Measurements from ENCODE around the gene TRPM3.
"Not testable (repeated sequence)": the region's sequence is repeated elsewhere in the genome, so short reads cannot be mapped to it uniquely, and the experiment has no call there.

Gene TRPM3

DNA sequence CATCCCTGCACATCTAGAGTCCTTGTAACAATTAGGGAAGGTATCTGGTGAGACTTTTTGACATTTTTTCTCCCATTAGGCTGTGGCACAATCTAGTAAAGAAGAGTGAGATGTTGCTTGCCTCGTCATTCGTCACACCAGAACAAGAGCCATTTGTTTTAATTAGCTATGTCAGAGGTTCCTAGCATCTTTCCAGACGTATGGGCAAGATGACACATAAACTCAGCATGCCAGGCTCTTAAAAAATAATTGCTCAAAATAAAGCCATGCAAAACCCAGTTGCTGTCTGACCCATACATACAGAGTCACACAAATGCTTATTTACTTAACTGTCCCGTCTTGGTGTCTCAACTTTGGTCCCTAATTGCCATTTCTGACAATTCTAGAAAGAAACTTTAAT is 125.9 kb downstream of the TRPM3 start:
- no peak for DNase-seq (ENCODE audit: low spot score)

DNA sequence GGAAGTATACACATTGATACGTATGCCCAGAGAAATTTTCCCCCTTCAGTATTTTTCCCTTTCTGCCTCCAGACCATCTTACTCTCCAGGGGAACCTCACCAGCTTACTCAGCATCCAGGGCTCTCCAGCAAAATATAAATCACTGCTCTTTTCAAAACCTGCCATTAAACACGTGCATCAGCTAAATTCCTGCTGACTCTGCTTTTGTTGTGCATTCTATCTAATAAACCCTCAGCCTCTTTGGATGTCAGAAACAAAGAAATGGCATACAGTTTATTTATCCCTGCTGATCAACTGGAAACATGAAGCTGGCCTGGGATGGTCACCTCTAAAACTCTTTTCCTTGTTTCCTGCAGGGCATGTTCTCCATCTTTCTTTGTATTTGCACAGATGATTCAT is 126.8 kb downstream of the TRPM3 start:
- no peak for DNase-seq (ENCODE audit: low spot score)

DNA sequence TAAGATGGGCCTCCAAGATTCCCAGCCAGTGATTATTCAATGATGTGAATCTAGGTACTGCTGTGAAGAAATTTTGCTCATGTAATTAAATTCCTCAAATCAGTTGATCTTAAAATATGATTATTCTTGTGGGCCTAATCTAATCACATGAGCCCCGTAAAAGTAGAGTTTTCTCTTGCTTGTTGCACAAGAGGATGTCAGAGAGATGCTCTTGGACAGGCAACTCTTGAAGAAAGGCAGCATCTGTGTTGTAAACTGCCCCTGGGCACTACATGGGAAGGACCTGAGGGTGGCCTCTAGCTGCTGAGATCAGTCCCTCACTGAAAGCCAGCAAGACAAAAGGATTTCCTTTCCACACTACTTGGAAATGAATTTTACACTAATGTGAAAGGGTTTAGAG is 132.9 kb downstream of the TRPM3 start:
- DNase-seq (ENCODE audit: low spot score), result no peak

DNA sequence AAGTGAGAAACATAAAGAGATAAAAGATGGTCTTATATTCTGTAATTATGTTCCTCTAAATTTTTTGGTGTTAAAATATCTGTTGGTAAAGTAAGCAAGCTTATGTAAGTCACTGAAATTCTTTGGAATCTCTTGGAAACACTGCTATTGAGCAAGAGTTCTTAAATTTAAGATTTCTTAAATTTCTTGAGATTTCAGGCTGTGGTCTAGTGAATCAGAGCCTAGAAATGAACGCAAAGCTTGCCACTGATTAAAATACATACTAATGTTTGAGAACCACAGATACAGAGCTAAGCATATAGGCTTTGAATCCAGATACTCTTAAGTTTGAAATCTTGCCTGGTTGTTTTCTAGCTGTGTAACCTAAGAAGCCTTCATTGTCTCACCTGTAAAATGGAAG is 133.4 kb downstream of the TRPM3 start:
- DNase-seq (ENCODE audit: low spot score), result no peak

DNA sequence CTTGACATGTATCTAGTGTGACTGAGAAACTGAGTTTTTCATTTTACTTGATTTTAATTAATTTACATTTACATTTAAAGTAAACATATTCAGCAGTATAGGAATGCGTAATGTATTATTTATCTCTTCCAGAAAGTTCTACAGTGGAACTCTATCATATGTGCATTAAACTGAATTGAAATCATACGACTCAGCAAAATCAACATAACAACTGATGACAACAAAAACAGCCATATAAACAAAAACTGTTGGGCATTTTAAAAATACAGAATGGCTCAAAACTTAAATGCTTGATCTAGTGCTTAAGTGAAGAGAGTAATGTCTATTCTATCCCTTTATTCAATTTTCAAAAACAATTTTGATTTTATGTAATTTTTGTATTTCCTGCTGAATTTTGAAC is 134.4 kb downstream of the TRPM3 start:
- DNase-seq (ENCODE audit: low spot score), result no peak

DNA sequence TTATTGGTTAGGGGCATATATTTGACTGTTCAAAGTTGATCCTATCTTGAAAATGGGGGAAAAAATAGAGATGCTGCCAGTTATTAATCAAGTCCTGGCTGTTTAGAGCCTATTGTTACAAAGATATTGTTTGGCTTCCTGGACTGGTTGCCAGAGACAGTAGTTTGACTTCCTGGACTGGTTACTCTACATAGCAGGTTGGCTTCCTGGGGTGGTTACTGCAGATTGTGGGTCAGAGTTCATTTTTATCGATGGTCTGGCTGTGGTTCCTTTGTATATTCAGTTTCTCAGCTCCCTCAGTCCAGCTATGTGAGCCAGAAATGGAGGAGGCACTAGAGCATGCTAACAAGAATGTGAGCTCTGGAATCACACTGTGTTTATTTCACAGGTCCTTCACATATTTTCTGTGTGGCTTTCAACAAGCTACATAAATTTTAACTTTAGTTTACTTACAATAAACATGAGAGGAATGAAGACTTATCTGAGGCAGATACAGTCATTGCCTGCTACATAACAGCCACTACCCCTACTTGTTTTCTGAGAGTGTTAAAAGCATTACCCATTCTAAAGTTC is 137.6 kb downstream of the TRPM3 start:
- no peak for DNase-seq (ENCODE audit: low spot score)

DNA sequence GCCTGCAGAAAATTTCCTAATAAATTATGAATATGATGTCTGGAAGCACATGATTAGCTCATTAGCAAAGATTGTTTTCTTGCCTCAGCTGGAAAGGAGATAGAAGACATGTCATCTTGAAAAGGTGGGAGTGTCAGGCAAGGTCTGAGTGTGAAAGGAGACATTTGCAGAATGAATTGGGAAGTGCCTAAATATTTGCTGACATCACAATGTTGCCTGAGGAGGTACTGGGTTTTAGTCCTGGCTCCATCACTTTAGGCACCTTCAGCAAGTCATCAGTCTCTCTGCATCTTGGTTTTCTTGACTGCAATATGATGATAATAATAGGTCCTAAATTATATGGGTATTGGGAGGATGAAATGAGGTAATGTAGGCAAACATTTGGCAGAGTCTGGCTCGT is 140.1 kb downstream of the TRPM3 start:
- no peak for DNase-seq (ENCODE audit: low spot score)

DNA sequence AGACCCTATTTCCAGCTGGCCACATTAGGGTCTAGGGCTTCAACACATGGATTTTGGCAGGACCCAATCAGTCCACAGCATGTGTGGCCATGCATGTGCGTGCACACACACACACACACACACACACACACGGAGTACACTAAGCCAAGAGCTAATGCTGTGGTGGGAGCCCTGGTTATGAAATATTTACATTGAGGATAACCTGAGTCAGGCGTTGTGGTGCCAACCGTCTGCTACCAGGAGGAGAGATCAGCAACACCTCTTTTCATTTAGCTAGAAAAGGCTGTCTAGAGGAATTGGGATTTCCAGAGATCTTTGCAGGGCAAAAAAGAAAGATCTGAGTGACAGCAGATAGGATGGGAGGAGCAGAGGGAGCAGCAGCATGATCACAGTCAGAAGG is 141.5 kb downstream of the TRPM3 start:
- no peak for DNase-seq (ENCODE audit: low spot score)

DNA sequence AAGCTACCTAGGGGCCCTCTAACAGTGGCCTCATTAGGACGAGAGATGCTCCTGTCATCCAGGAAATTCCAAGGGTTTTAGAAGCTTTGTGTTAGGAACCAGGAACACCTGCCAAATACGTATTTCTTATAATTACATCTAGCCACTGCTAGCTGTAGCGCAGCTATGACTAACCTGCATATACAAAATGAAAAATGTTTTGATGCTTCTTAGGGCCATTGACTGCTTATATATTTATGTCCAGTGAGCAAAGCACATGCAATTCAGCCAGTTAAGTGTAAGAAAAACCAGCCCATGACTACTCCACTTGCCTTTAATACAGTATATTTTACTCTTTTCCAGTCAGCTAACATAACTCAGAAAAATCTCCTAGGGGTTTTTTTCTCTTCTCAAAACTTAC is 143.3 kb downstream of the TRPM3 start:
- DNase-seq (ENCODE audit: low spot score), result no peak

DNA sequence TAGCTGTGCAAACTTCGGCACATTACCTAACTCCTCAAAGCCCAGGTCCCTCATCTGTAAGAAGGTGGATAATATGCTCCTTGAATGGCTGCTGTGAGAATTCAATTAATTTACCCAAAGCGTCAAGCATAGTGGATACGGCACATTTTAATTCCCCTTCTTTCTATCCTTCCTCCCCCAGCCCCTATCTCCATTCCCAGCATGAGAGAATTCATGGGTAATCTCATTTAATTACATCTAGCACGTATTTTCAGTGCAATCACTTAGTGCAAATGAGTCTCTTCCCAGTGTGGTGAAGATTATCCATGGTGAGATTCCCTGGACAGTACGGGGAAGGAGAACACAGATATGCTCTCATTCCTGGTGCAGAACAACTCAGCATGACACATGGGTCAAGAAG is 145.6 kb downstream of the TRPM3 start:
- DNase-seq (ENCODE audit: low spot score), result no peak

DNA sequence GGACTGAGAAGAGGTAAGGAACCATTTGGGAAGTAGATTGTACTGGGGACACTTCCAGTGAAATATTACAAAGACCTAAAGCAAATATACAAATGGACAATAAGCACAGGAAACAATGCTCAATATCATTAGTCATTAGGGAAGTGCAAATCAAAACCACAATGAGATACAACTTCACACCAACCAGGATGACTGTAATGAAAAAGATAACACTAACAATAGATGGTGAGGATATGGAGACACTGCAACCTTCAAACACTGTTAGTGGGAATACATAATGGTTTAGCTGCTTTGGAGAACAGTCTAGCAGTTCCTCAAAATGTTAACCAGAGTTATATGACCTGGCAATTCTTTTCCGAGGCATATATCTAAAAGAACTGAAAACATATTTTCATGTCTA is 149.7 kb downstream of the TRPM3 start:
- DNase-seq (ENCODE audit: low spot score), result no peak

DNA sequence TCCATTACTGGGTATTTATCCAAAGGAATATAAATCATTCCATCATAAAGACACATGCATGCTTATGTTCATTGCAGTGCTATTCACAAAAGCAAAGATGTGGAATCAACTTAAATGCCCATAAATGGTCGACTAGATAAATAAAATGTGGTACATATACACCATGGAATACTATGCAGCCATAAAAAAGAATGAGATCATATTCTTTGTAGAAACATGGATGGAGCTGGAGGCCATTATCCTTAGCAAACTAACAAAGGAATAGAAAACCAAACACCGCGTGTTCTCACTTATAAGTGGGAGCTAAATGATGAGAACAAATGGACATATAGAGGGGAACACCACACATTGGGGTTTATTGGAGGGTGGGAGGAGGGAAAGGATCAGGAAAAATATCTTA is 155.0 kb downstream of the TRPM3 start:
- DNase-seq (ENCODE audit: low spot score), result not testable (repeated sequence)

DNA sequence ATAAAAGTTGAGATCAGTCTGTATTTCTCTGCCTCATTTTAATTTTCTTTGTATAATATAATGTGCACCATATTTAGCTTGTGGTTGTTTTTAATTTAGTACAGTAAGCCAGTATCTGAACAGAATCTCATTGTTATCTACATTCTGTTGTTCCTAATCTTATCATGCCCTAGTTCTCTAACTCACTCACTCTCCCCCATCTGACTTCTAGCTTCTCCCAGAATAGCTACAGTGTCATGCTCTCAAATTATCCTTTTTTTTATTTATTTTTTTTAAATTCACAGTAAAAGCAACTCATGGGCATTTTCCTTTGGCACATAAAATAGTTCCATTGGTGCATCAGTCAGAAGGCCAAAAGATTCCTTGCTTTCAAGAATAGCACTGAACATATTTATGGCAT is 156.6 kb downstream of the TRPM3 start:
- no peak for DNase-seq (ENCODE audit: low spot score)

DNA sequence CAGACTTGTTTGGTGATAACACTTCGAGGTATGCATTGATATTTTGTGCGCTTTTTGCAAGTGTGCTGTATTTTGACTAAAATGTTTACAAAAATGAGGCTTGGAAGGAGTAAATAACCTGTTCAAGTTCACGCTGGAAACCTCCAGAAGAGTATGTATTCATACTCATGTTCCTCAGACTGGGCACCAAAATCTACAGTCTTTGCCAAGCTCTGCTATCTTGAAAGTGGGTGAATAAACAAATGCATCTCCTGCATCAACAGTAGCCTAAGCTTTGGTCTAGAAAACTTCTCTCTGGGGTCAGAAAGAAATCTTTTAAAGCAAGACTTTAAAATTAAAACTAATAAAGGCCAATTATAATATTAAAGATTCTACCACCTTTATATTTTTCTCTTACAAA is 157.9 kb downstream of the TRPM3 start:
- DNase-seq (ENCODE audit: low spot score), result no peak

DNA sequence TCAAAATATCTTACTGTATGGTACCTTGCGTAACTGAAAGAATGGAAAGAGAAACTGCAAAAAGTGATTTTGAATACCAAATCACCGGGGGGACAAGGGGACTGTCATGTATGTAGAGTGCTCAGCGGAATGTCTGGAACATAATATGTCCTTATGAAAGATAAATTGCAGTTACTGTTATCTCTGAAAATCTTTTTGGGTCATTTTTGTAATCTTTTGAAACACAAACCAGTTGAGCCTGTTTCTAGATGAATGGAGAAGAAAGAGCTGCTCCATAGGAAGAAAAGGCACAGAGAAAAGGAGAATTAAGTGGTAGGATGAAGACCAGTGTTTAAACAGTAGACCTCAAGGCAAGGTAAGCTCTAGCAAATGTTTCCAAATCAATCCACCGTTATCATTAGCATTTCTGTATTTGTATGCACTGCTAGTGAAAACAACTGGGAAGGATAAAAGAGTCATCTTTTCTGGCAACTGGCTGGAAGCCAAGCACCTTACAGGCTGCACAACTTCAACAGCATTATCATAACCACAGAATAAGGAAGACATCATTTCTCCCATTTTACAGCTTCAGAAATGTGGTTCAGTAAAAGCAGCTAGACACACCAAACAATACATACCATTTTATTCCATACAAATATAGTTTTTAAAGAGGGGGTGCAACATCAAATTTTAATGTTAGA is 158.5 kb downstream of the TRPM3 start:
- DNase-seq (ENCODE audit: low spot score), result no peak

DNA sequence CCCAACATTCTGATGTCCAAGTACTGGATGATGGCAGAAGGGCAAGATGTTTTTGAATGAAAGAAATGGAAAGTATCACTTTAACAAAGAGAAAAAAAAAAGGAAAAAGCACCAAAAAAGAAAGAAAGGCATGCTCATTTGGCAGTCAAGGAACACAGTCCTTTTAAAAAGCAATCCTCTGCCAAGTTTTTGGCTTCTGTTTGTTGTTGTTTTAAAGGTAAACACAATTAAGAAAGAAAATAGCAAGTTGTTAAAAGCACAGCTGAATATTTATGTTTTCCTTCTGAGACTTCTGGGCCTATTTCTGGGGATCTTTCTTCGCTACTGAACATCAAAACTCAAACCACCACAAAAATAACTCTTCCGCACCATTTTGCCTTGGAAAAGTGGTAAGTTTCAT is 162.1 kb downstream of the TRPM3 start:
- no peak for DNase-seq (ENCODE audit: low spot score)

DNA sequence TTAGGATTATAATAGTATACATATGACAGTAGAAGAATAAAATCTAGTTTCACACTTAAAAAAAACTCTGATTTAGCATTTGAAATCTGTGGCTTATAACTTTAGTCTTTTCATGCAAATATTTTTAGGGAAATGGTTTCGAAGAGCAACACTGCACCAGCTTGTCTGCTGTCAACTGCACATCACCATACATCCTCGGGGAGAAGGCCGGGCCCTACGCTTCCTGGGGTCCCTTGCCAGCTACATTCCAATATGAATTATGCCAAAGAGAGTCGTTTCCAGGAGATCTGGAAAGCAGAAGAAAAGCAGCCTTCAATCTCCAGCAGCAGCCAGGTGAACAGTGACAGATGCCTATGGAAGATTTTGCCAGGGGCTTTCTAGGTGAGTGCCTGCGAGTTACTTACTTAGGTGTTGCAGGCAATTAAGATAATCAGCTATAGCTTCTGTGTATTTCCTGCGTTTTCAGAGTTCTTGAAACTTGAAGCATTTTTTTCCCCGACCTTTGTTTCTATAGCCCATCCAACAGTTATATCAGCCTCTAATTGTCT is 166.8 kb downstream of the TRPM3 start:
- DNase-seq (ENCODE audit: low spot score), result no peak

DNA sequence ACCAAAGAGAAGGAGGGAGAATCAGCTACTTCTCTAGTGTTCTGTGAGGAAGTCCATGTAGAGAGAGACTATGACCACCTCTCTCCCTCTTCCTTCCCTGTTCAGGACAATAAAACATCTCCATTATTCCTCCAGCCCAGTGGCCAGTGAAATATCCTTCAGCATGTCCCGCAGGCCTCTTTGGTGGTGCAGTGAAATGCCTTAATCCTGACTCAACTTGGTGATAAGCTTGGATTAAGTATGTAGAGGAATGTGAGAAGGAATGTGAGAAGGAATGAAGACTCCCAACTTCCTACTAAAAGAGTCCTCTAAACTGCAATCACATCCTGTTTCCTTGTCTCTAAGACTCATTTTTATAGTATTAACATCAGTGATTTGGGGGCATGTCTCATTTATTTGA is 167.3 kb downstream of the TRPM3 start:
- DNase-seq (ENCODE audit: low spot score), result no peak

DNA sequence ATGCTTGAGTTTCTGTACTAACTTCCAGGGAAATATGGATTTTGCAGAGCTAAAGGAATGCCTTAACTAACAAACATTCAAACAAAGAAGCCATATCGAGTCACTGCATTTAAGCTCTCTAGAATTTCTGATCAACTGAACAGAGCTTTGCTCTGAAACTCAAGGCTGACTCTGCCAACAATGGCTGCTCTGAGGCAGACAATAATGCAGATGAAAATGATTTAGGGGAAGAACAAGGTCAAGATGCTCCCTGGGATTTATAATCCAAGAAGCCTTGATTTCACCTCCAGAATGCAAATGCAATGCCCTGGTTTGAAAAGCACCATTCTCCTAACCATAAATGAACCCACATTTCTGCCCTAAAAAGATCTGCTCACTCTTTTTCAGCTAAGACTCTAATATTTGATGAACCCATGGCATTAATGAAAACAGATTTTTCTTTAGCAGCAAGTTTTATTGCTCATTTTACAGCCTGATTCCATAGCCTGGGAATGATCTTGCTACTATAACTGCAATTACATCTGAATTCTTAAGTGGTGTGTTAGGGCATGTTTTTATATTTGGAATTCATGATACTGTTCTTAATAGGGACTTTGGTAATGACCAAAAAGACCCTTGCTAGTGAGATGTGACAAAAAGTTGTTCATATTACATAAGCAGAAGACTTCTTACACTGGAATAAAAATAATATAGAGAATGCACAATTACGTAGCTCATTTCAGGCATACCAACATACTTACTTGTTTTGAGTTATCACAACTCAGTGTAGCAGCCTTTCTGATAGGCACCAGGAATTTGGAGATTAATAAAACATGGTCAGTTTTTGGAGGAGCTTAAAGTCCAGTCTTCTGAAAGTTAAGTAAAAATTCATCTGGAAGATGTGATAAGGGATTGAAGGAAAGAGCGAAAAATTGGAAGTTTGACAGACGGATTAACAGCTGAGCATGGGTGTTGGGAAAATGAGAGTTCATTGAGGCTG is 169.4 kb downstream of the TRPM3 start:
- no peak for DNase-seq (ENCODE audit: low spot score)

DNA sequence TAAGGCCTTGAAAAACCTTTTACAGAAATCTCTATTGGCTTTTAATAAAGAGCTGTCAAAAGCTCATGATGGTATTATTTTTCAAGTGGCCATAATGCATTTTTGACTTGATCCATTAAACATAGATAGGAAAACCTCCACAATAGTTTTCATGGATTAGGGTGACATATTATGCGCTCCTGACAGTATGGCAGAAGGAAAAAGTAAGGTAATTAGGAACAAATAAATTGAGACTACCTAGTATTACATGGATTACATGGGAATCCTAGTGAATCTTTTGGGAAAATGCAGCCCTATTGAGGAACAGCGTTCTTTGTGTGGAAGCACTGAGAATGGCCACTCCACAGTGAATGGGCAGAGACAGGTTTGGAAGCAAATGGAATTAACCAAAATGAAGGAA is 171.2 kb downstream of the TRPM3 start:
- DNase-seq (ENCODE audit: low spot score), result no peak

DNA sequence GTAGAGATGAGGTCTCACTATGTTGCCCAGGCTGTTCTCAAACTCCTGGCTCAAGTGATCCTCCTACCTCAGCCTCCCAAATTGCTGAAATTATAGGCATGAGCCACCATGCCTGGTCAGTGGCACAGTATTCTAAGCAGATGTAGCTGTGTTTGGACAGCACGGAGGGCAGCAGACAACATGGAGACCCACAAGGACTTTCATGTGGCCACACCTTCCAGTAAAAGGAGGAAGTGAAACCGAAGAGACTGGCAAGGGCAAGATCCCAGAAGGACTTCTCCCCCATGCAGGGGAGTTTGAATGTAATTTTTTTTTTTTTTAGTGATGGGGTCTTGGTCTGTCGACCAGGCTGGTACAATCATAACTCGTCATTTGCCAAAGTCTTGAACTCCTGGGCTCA is 172.2 kb downstream of the TRPM3 start:
- no peak for DNase-seq (ENCODE audit: low spot score)

DNA sequence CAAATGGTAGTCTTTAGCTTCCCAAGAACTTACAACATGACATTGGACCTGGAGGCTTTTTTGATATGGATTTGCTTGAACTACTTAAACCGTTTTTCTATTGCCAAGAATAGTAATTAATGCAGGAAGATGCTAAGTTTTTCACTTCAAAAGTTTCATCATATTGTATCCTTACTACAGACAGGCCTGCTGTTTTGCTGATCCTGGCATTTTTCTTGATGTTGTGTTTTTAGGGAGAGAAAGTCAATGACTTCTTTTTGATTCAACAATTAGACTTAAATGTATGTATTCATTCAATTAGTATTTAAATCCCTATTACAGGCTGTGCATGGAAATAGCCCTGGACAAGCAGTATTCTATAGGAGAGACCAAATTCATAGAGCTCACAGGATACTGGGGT is 172.7 kb downstream of the TRPM3 start:
- no peak for DNase-seq (ENCODE audit: low spot score)

DNA sequence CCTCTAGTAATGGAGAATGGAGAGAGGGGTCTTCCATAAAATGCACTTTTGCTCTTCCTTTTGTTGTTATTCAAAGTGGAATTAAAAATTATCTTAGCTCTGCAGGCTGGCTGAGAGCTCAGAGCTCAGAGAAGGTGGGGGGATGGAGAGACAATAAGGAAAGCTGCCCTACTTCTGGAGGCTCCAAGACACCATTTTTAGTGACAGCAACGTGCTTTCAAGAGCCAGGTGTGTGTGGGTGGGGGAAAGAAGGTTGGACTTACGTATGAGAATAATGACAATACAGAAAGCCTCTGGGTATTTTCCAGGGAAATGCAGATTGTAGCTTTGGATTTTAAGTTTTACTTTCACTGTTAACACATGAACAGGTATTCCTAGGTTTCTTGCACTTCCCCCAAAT is 173.9 kb downstream of the TRPM3 start:
- no peak for DNase-seq (ENCODE audit: low spot score)

All from CD4-positive, alpha-beta T cell treated with Interleukin-6 at 100 ng/mL for 8 hours (primary cell).